Lower lobe of right lung (tissue), 2 donors: ENCODE measurements around the gene TCF15. TPM values are rescaled to one million over a fixed set of nuclear protein-coding genes. Genes with fewer than 3 reads are reported as not detected.

Source experiments
- ATAC-seq, 2 donors: fragments of 200-7000 bp; cut with Tn5 transposase; one replicate each; pipeline ENCODE4 v1.9.1; 2020 to 2022; ENCODE audit warnings: mild to moderate bottlenecking in 2 of 2, moderate library complexity in 2 of 2
- DNase-seq: peaks from one replicate; pipeline ENCODE4 v3.0.0-alpha.2; 2020
- H3K27ac ChIP-seq: fragments of 200-600 bp; one replicate; pipeline ENCODE4 v1.8.0; 2022
- H3K27me3 ChIP-seq: fragments of 200-600 bp; one replicate; pipeline ENCODE4 v1.8.0; 2022; ENCODE audit warnings: low read depth
- H3K36me3 ChIP-seq: fragments of 200-600 bp; one replicate; pipeline ENCODE4 v1.8.0; 2022; ENCODE audit warnings: mild to moderate bottlenecking
- H3K4me1 ChIP-seq: fragments of 200-600 bp; one replicate; pipeline ENCODE4 v1.8.0; 2022
- H3K4me3 ChIP-seq: fragments of 200-600 bp; one replicate; pipeline ENCODE4 v1.8.0; 2022; ENCODE audit warnings: mild to moderate bottlenecking
- H3K9me3 ChIP-seq: fragments of 200-600 bp; one replicate; pipeline ENCODE4 v1.8.0; 2022
- intact Hi-C: fragments of 100-400 bp; cut with DNase I; formaldehyde crosslinking; loops from one replicate; pipeline ENCODE4 v1.11.0; 2022
- total RNA-seq: library from RNA; stranded (reverse); fragmentation: NEBNext Ultra II Directional; extraction: Animal tissue kit (Norgen Biotek cat#: 25700); gene quantifications from one replicate; pipeline ENCODE4 v1.2.1, GENCODE V29; 2021
- TF ChIP-seq, protein P1 (sequence below): fragments of 200-600 bp; IDR thresholded peaks from one replicate; pipeline ENCODE4 v1.8.0; 2022; ENCODE audit warnings: antibody characterized with exemption, mild to moderate bottlenecking
- donor health status: DM: no; HTN: yes; CAD: no; lungs with severe emphysema.

Gene TCF15
- total RNA-seq, 1 donor from 2014 or later = 0.65 TPM

DNA sequence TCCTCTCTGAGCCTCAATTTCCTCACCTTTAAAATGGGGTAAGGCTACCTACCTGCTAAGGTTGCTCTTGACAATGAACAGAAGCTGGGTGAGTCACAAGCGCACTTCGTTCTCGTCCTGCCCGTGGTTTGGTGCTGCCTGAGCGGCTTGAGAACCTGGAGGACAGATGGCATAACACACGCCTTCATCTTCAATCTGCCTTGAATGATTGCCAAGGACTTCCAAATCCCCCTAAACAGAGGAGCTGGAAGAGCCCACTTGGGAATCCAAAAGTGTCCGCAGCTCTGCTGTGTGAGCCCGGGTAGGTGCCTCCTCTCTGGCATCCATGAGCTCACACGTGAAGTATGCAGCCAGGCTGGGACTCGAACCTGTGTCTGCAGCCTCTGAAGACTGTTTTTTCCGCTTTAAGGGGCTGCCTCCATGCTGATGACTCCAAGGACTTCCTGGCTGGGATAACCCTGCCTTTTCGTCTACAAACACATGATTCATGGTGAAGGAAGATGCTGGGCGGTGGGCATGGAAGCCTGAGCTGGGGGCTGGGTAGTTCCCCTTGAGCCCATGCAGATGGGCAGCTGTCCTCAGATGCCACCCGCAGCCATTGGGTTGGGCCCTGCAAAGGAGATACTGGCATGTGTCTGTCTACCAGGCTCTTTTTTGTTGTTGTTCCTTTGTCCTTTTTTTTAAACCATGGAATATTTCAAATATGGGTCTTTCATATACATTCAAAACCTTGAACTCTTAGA, 41.3 kb downstream of the TCF15 start:
- no peak for ATAC-seq
- no peaks in the 10 kb centered on the region for H3K36me3 ChIP-seq
- no peaks in the 10 kb centered on the region for H3K9me3 ChIP-seq
- no peak overlapping the region for H3K4me3 ChIP-seq
- peaks cover 29% of the 10 kb centered on the region for H3K27me3 ChIP-seq
- intact Hi-C loops = loop anchor here (10.0 kb wide), 1 partner anchor 166 kb away; no protein-coding TSS in a partner anchor
- no peak for DNase-seq
- peaks cover 26% of the 10 kb centered on the region for H3K4me1 ChIP-seq
- H3K27ac ChIP-seq = no peak overlapping the region
- TF ChIP-seq, protein P1, sequence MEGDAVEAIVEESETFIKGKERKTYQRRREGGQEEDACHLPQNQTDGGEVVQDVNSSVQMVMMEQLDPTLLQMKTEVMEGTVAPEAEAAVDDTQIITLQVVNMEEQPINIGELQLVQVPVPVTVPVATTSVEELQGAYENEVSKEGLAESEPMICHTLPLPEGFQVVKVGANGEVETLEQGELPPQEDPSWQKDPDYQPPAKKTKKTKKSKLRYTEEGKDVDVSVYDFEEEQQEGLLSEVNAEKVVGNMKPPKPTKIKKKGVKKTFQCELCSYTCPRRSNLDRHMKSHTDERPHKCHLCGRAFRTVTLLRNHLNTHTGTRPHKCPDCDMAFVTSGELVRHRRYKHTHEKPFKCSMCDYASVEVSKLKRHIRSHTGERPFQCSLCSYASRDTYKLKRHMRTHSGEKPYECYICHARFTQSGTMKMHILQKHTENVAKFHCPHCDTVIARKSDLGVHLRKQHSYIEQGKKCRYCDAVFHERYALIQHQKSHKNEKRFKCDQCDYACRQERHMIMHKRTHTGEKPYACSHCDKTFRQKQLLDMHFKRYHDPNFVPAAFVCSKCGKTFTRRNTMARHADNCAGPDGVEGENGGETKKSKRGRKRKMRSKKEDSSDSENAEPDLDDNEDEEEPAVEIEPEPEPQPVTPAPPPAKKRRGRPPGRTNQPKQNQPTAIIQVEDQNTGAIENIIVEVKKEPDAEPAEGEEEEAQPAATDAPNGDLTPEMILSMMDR = no peak

DNA sequence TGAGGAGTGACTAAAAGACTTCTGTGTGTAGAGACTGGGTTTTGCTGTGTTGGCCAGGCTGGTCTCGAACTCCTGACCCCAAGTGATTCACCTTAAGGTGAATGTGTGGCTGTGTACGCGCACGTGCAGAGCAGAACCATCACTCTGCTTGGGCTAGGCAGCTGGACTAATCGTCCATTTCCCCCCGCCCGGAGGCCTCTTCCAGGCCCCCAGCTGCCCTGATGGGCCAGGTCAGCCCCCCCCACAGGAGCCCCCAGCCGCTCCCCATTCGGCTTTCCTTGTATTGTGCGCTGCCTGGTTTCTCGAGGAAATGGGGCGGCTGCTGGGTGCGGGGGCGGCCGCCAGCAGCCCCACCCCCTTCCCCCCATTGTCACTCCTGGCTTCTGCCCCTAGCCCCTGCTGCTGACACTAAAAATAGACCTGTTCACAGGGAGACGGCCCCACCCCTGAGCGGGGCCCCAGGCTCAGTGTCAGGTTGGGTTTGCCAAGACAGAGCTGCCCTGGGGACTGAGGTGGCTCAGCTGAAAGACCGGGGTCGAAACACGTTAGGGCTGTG, 41.9 kb downstream of the TCF15 start:
- H3K9me3 ChIP-seq = no peaks in the 10 kb centered on the region
- H3K27me3 ChIP-seq = peaks cover 29% of the 10 kb centered on the region
- H3K27ac ChIP-seq = no peak overlapping the region
- intact Hi-C loops = loop anchor here (10.0 kb wide), 1 partner anchor 167 kb away; no protein-coding TSS in a partner anchor
- H3K36me3 ChIP-seq = no peaks in the 10 kb centered on the region
- DNase-seq (no peak), ATAC-seq (no peak)
- H3K4me3 ChIP-seq = no peak overlapping the region
- peaks cover 26% of the 10 kb centered on the region for H3K4me1 ChIP-seq
- TF ChIP-seq, protein P1 = no peak

DNA sequence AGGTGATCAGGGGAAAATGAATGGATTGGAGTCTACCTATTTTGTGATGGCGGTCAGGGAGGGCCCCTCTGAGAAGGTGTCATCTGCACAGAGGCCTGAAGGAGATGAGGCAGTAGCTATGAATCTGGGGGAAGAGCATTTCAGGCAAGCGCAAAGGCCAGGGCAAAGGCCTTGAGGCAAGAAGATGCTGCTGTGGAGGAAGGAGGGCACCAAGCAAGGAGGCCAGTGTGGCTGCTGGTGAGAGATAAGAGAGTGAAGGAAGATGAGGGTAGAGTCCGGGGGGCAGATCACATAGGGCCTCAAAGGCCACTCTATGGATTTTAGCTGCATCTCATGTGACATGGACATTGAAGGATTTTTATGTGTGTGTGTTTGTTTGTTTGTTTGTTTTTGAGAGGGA, 45.9 kb downstream of the TCF15 start:
- no peak overlapping the region for H3K4me3 ChIP-seq
- no peak overlapping the region for H3K27ac ChIP-seq
- TF ChIP-seq, protein P1 = no peak
- intact Hi-C loops = loop anchor here (10.0 kb wide), 1 partner anchor 171 kb away; no protein-coding TSS in a partner anchor
- no peaks in the 10 kb centered on the region for H3K36me3 ChIP-seq
- DNase-seq = no peak
- H3K9me3 ChIP-seq = no peaks in the 10 kb centered on the region
- peaks cover 19% of the 10 kb centered on the region for H3K27me3 ChIP-seq
- no peak for ATAC-seq
- peaks cover 8% of the 10 kb centered on the region for H3K4me1 ChIP-seq

DNA sequence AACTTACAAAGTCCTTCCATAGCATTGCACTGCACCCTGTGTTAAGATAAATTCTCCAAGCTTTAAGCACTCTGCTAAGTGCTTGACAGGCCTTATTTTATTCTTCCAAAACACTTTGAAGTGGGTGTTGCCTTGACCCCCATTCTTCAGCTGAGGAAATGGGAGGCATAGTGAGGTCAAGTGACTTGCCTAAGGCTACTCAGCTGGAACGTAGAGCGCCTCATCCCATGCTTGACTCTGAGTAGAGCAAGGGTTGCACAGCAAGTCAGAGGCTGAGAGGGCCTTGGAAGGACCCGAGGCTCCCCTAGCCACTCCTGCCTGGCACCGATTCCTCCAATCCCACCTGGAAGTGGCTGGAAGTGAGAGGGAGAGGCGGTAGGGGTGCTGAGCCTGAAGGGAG, 46.9 kb downstream of the TCF15 start:
- Histone ChIP-seq H3K9me3 (no peaks in the 10 kb centered on the region), H3K4me3 (no peak overlapping the region), H3K4me1 (peaks cover 2% of the 10 kb centered on the region), H3K27ac (no peak overlapping the region), H3K27me3 (peaks cover 11% of the 10 kb centered on the region), H3K36me3 (no peaks in the 10 kb centered on the region)
- no peak for DNase-seq
- no peak for ATAC-seq
- TF ChIP-seq, protein P1 = no peak
- intact Hi-C loops = loop anchor here (10.0 kb wide), 1 partner anchor 172 kb away; no protein-coding TSS in a partner anchor

DNA sequence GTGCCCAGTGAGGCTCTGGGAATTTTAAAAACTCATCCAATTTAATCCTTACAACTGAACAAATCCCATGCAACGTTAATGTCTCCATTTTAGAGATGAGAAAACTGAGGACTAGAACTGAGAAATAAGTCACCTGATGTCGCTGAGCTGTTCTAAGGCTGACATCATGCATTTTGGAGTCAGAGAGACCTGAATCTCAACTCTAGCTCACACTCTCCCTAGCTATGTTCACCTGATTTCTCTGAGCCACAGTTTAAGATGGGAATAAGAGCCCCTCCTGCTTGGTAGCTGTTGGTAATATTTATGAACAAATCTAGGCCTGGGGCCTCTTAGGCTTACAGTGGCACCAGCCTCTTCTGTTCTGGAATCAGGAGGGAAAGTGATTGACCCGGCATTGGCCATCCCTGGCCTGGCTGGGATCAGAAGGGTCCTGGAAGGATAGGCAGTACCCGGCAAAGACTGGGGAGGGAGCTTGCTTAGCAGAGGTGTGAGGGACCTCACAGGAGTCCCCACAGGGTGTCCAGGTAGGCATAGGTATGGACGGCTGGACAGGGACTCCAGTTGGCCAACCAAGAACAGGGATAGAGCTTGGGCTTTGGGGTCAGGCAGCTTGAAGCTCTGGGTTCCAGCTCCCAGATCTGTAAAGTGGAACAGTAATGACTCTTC, 47.7 kb downstream of the TCF15 start:
- Histone ChIP-seq H3K27me3 (peaks cover 3% of the 10 kb centered on the region), H3K27ac (no peak overlapping the region), H3K9me3 (no peaks in the 10 kb centered on the region), H3K36me3 (no peaks in the 10 kb centered on the region), H3K4me1 (no peaks in the 10 kb centered on the region), H3K4me3 (no peak overlapping the region)
- DNase-seq = no peak
- TF ChIP-seq, protein P1 = no peak
- intact Hi-C loops = loop anchor here (10.0 kb wide), 1 partner anchor 172 kb away; no protein-coding TSS in a partner anchor
- ATAC-seq = no peak
